BJ (cell line): Measurements from ENCODE around the gene AADACL4. TPM values are rescaled to one million over a fixed set of nuclear protein-coding genes. Genes with fewer than 3 reads are reported as not detected.

ENCODE experiments used
- CTCF ChIA-PET: fragments of 350-600 bp; formaldehyde crosslinking; extraction: SDS; loops from one replicate; lab custom pipeline; 2021; ENCODE audit warnings: antibody characterized with exemption, inconsistent platforms; lab: Yijun Ruan, JAX
- POLR2A ChIA-PET: fragments of 300-600 bp; sonication (Branson Sonifier 250); formaldehyde crosslinking; extraction: SDS; loops from one replicate; lab custom pipeline; 2021; ENCODE audit warnings: antibody characterized with exemption; lab: Charles Lee
- DNase-seq: peaks from one replicate; pipeline ENCODE4 v3.0.0-alpha.2; 2011; ENCODE audit warnings: low read depth
- H3K27me3 ChIP-seq: 2 replicates; pipeline ENCODE4 v1.6.0; 2011; ENCODE audit warnings: low read length; ENCODE audit not compliant: control insufficient read depth, insufficient read depth
- H3K36me3 ChIP-seq: 2 replicates; pipeline ENCODE4 v1.5.1; 2011; ENCODE audit warnings: low read length; ENCODE audit not compliant: control insufficient read depth, insufficient read depth
- H3K4me3 ChIP-seq: 2 replicates; pipeline ENCODE4 v1.5.1; 2011; ENCODE audit warnings: low read depth, mild to moderate bottlenecking, control low read depth, low read length
- polyA plus RNA-seq: library from polyadenylated mRNA; depleted of rRNA; stranded (reverse); fragments of >200 nt; gene quantifications from 2 replicates; pipeline ENCODE4 v1.2.3, GENCODE V29; 2011
- TF ChIP-seq, protein P1 (sequence below): IDR thresholded peaks from 2 replicates; pipeline ENCODE4 v1.5.1; 2011; ENCODE audit warnings: low read depth, mild to moderate bottlenecking, control low read depth, inconsistent platforms, low read length, moderate library complexity; ENCODE audit not compliant: insufficient read depth

The AADACL4 gene
- polyA plus RNA-seq, 1 experiment: 0.20 TPM

DNA sequence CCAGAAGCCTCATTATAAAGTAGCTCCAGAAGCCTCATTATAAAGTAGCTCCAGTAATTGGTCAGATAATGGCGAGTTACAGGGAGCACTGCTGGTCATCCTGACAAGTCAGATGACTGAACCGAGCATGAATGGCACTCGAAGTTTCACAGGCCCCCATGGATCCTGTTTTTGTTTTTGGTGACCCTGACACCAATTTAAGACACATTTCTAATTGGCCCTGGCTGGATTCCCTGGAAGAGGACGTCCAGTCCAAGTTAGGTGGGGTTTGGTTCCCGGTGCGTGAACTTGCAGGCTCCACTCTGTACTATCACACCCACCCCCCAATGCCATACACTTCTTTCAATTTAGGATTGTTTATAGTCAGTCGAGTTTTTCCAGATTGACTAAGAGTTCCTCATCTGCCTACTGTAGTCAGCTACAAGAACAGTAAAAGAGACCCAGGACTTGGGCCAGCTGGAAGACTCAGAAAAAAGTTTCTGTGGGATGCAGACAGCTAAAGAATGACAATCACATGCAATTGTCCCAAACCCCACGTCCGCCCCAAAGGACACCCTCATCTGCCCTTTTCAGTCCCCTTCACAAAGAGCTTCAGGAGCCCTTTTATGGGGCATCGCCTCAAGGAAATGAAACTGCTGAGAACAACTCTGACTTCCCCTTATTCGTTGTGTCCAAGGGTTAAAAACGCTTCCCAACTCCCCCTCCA lies 28.6 kb upstream of the AADACL4 start:
- CTCF ChIA-PET: interaction anchor here (0.8 to 1.3 kb wide), 5 partner anchors 8 to 207 kb away, joined by 3 to 5 read pairs (median 3); no protein-coding TSS in a partner anchor

DNA sequence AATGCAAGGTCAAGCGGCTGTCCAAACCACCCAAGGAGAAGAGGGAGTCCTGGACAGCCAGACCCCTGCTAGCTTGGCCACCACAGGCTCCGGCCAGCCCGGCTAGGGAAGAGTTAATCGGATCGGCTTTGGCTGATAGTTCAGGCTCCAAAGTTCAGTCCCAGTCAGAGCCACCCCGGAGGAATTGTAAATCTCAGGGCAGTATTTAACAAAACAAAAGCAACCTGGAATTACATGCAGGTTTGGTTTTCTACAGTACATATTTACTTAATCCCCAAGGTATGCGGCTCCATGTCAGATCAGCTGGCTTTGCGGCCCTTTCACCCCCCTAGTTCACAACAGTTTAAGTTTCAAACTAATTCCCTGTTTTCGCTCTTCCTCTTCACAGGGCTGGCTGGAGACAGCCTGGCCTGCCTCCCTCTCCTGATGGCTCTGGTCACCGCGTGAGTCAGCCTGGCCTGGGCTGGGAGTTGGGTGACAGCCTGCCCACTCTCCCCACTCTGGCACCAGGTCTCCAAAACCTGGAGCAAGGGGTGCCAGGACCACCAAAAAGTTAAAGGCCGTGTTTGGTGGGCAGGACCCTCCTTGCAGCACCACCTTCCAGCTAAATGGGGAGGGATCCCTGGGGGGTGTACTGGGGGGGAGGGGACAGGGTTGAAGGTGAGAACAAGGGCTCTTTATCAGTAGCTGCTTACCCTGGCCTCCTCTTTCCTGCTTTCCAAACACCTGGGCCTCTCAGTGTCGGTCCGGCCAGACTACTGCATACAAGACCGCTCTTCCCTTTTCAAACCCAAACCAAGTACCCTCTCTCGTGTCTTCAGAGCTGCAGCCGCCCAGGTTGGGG lies 27.8 kb upstream of the AADACL4 start:
- POLR2A ChIA-PET: interaction anchor here (0.6 to 1.1 kb wide), 3 partner anchors 20 to 880 kb away, joined by 3 to 5 read pairs (median 4); partner anchors contain the start of gene AGTRAP
- no peaks in the 10 kb centered on the region for H3K27me3 ChIP-seq
- H3K4me3 ChIP-seq: peak overlapping the region; percentile 93
- H3K36me3 ChIP-seq: peaks cover 14% of the 10 kb centered on the region
- TF ChIP-seq, protein P1, sequence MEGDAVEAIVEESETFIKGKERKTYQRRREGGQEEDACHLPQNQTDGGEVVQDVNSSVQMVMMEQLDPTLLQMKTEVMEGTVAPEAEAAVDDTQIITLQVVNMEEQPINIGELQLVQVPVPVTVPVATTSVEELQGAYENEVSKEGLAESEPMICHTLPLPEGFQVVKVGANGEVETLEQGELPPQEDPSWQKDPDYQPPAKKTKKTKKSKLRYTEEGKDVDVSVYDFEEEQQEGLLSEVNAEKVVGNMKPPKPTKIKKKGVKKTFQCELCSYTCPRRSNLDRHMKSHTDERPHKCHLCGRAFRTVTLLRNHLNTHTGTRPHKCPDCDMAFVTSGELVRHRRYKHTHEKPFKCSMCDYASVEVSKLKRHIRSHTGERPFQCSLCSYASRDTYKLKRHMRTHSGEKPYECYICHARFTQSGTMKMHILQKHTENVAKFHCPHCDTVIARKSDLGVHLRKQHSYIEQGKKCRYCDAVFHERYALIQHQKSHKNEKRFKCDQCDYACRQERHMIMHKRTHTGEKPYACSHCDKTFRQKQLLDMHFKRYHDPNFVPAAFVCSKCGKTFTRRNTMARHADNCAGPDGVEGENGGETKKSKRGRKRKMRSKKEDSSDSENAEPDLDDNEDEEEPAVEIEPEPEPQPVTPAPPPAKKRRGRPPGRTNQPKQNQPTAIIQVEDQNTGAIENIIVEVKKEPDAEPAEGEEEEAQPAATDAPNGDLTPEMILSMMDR: no peak
- no peak for DNase-seq
- CTCF ChIA-PET: interaction anchor here (0.8 to 1.3 kb wide), 7 partner anchors 9 to 192 kb away, joined by 3 to 5 read pairs (median 3); no protein-coding TSS in a partner anchor

More for the DNA sequence above, 28.6 kb upstream of the AADACL4 start:
- Histone ChIP-seq H3K27me3 (no peaks in the 10 kb centered on the region), H3K4me3 (peak overlapping the region; percentile 93), H3K36me3 (peaks cover 16% of the 10 kb centered on the region)
- no peak for DNase-seq
- TF ChIP-seq, protein P1: no peak
- POLR2A ChIA-PET: interaction anchor here (1.1 kb wide), 1 partner anchor 19 kb away, joined by 5 read pairs; no protein-coding TSS in a partner anchor

DNA sequence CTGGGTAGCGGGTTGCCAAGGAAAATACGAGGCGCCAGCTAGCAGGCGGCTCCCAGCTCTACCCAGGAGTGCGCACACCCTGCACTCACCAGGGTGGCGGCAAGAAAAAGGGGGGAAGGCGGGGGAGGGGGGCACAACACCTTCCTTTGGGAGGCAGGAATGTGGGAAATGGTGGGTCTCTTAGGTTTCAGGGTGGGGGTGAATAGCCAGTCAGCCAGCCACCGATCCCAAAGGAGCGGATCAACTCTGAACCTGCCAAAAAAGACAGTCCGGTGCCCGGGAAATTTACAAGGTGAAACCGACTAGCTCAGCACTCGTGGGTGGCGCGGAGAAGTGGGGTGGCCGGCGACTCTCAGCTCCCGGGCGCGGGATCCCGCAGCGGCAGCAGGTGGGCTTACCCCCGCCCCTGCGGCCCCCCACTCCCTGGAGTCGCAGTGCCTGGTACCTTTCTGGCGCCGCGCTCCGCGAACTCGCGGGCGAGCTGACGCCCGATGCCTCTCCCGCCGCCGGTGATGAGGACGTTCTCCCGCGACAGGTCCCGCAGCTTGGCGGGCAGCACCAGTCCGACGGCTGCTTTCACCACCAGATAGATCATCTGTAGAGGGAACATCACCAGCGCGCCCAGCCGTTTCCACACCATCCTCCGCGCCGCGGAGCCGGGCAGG lies 27.0 kb upstream of the AADACL4 start:
- TF ChIP-seq, protein P1: no peak
- H3K4me3 ChIP-seq: peak overlapping the region; percentile 93
- ChIA-PET POLR2A (interaction anchor here (0.6 to 2.5 kb wide), 5 partner anchors 21 to 881 kb away, joined by 3 to 14 read pairs (median 6); partner anchors contain the start of gene AGTRAP), CTCF (interaction anchor here (0.7 to 1.1 kb wide), 5 partner anchors 13 to 214 kb away, joined by 3 read pairs; no protein-coding TSS in a partner anchor)
- H3K36me3 ChIP-seq: peaks cover 9% of the 10 kb centered on the region
- no peaks in the 10 kb centered on the region for H3K27me3 ChIP-seq
- no peak for DNase-seq

DNA sequence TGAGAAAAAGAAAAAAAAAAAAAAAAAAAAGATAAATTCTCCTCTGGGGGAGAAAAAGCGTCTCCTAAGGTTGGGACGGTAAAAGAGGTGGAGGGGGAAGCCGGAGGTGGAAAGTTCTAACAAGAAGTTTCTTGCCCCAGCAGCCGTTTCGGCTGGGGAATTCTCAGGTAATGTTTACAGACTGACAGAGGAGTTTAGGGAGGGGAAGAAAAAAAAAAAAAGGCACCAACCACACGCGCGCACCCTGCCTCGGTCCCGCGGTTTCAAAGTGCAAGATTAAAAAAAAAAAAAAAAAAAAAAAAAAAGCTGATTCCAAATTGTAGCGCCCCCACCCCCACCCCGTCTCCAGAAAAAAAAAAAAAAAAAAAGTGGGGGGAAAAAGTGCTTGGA lies 26.4 kb upstream of the AADACL4 start:
- Histone ChIP-seq H3K4me3 (peak overlapping the region; percentile 93), H3K27me3 (no peaks in the 10 kb centered on the region), H3K36me3 (peaks cover 7% of the 10 kb centered on the region)
- ChIA-PET POLR2A (interaction anchor here (0.6 to 2.5 kb wide), 11 partner anchors 13 to 314 kb away, joined by 3 to 53 read pairs (median 8); no protein-coding TSS in a partner anchor), CTCF (interaction anchor here (0.7 to 5.1 kb wide), 3 partner anchors 13 to 304 kb away, joined by 3 to 45 read pairs (median 3); no protein-coding TSS in a partner anchor)
- TF ChIP-seq, protein P1: no peak
- DNase-seq: no peak
